A204.1 (cell line): ENCODE data around the gene CYP27A1.

Experiments used
- FAIRE-seq: peaks from 2 replicates; lab custom pipeline; 2012; peaks lifted over from hg19 to GRCh38; lab: Jason Lieb, UNC

The CYP27A1 gene

GRCh38 chr2:218773881-218774280 is 8.1 kb upstream of the CYP27A1 start:
- no peak for FAIRE-seq

GRCh38 chr2:218776488-218776887 is 5.5 kb upstream of the CYP27A1 start:
- FAIRE-seq: no peak

GRCh38 chr2:218777276-218777990 is 4.5 kb upstream of the CYP27A1 start:
- FAIRE-seq: no peak

GRCh38 chr2:218780046-218780445 is 1.9 kb upstream of the CYP27A1 start:
- FAIRE-seq: no peak

- no peak for FAIRE-seq
Measured at GRCh38 chr2:218780851-218781690, 876 bp upstream of the CYP27A1 start.

GRCh38 chr2:218782528-218782844 is 539 bp downstream of the CYP27A1 start:
- no peak for FAIRE-seq

- no peak for FAIRE-seq
Measured at GRCh38 chr2:218783688-218784087, 1.7 kb downstream of the CYP27A1 start.

- FAIRE-seq: no peak
Measured at GRCh38 chr2:218785103-218785502, 3.2 kb downstream of the CYP27A1 start.

GRCh38 chr2:218786133-218786532 is 4.2 kb downstream of the CYP27A1 start:
- no peak for FAIRE-seq

- no peak for FAIRE-seq
Measured at GRCh38 chr2:218788529-218789255, 6.7 kb downstream of the CYP27A1 start.

GRCh38 chr2:218792433-218792832 is 10.5 kb downstream of the CYP27A1 start:
- no peak for FAIRE-seq

- FAIRE-seq: no peak
Measured at GRCh38 chr2:218796691-218797090, 14.7 kb downstream of the CYP27A1 start.

- FAIRE-seq: no peak
Measured at GRCh38 chr2:218798767-218799504, 17.0 kb downstream of the CYP27A1 start.

- FAIRE-seq: no peak
Measured at GRCh38 chr2:218799990-218800389, 18.0 kb downstream of the CYP27A1 start.

GRCh38 chr2:218802386-218802994 is 20.5 kb downstream of the CYP27A1 start:
- no peak for FAIRE-seq

GRCh38 chr2:218804817-218805216 is 22.9 kb downstream of the CYP27A1 start:
- FAIRE-seq: no peak

- peak; percentile 93 for FAIRE-seq
Measured at GRCh38 chr2:218805627-218806026, 23.7 kb downstream of the CYP27A1 start.

GRCh38 chr2:218806346-218806978 is 24.5 kb downstream of the CYP27A1 start:
- no peak for FAIRE-seq

- FAIRE-seq: no peak
Measured at GRCh38 chr2:218807626-218808025, 25.7 kb downstream of the CYP27A1 start.

- FAIRE-seq: no peak
Measured at GRCh38 chr2:218809515-218809914, 27.6 kb downstream of the CYP27A1 start.

GRCh38 chr2:218810256-218810655 is 28.3 kb downstream of the CYP27A1 start:
- no peak for FAIRE-seq
